Measurements from ENCODE around the gene CDH9. TPM values are rescaled to one million over a fixed set of nuclear protein-coding genes. Genes with fewer than 3 reads are reported as not detected.

The CDH9 gene
- total RNA-seq = not detected

- Mint-ChIP-seq H3K36me3 (ENCODE audit: low read depth) (no peaks in the 10 kb centered on the region), H3K27me3 (ENCODE audit: low read depth) (no peaks in the 10 kb centered on the region), H3K4me1 (ENCODE audit: low read depth) (no peaks in the 10 kb centered on the region), H3K27ac (no peak within 1 kb of the TSS), H3K4me3 (no peak within 1 kb of the TSS), H3K9me3 (peaks cover 3% of the 10 kb centered on the region)
- no peak for DNase-seq
- intact Hi-C loops (cut with micrococcal nuclease) = no loop called here
- CTCF ChIA-PET = no interaction called here
Observed at GRCh38 chr5:27038476-27038875, at the start of gene CDH9. Gene CDH9 (minus strand): TSS chr5:27038586. CDS start chr5:26988333, 50,253 bp downstream.

GRCh38 chr5:27087747-27088146, 49.4 kb upstream of the CDH9 start:
- no peaks in the 10 kb centered on the region for H3K27me3 Mint-ChIP-seq (ENCODE audit: low read depth)
- H3K4me3 Mint-ChIP-seq = no peak overlapping the region
- no peak for DNase-seq
- H3K4me1 Mint-ChIP-seq (ENCODE audit: low read depth) = no peaks in the 10 kb centered on the region
- H3K27ac Mint-ChIP-seq = no peak overlapping the region
- intact Hi-C loops (cut with micrococcal nuclease) = no loop called here
- no peaks in the 10 kb centered on the region for H3K36me3 Mint-ChIP-seq (ENCODE audit: low read depth)
- peaks cover 5% of the 10 kb centered on the region for H3K9me3 Mint-ChIP-seq
- CTCF ChIA-PET = no interaction called here

- no peaks in the 10 kb centered on the region for H3K27me3 Mint-ChIP-seq (ENCODE audit: low read depth)
Observed at GRCh38 chr5:27083449-27084415, 45.3 kb upstream of the CDH9 start.

GRCh38 chr5:27080147-27080546, 41.8 kb upstream of the CDH9 start:
- peaks cover 10% of the 10 kb centered on the region for H3K9me3 Mint-ChIP-seq
- CTCF ChIA-PET = no interaction called here
- H3K4me1 Mint-ChIP-seq (ENCODE audit: low read depth) = no peaks in the 10 kb centered on the region
- no peak overlapping the region for H3K4me3 Mint-ChIP-seq
- H3K27ac Mint-ChIP-seq = no peak overlapping the region
- intact Hi-C loops (cut with micrococcal nuclease) = no loop called here
- no peaks in the 10 kb centered on the region for H3K36me3 Mint-ChIP-seq (ENCODE audit: low read depth)
- DNase-seq = no peak
- H3K27me3 Mint-ChIP-seq (ENCODE audit: low read depth) = no peaks in the 10 kb centered on the region

More at GRCh38 chr5:27083449-27084415, 45.3 kb upstream of the CDH9 start:
- Mint-ChIP-seq H3K36me3 (ENCODE audit: low read depth) (no peaks in the 10 kb centered on the region), H3K27ac (no peak overlapping the region), H3K4me1 (ENCODE audit: low read depth) (no peaks in the 10 kb centered on the region), H3K4me3 (no peak overlapping the region), H3K9me3 (peaks cover 8% of the 10 kb centered on the region)
- CTCF ChIA-PET = no interaction called here
- intact Hi-C loops (cut with micrococcal nuclease) = no loop called here
- DNase-seq = no peak

GRCh38 chr5:27062451-27062850, 24.1 kb upstream of the CDH9 start:
- Mint-ChIP-seq H3K27me3 (ENCODE audit: low read depth) (no peaks in the 10 kb centered on the region), H3K9me3 (peaks cover 3% of the 10 kb centered on the region), H3K4me1 (ENCODE audit: low read depth) (no peaks in the 10 kb centered on the region), H3K36me3 (ENCODE audit: low read depth) (no peaks in the 10 kb centered on the region), H3K27ac (no peak overlapping the region), H3K4me3 (no peak overlapping the region)
- DNase-seq = no peak
- CTCF ChIA-PET = no interaction called here
- intact Hi-C loops (cut with micrococcal nuclease) = no loop called here

- Mint-ChIP-seq H3K9me3 (peaks cover 10% of the 10 kb centered on the region), H3K27me3 (ENCODE audit: low read depth) (no peaks in the 10 kb centered on the region), H3K36me3 (ENCODE audit: low read depth) (no peaks in the 10 kb centered on the region), H3K27ac (no peak overlapping the region), H3K4me1 (ENCODE audit: low read depth) (no peaks in the 10 kb centered on the region), H3K4me3 (no peak overlapping the region)
- intact Hi-C loops (cut with micrococcal nuclease) = no loop called here
- no peak for DNase-seq
- CTCF ChIA-PET = no interaction called here
Observed at GRCh38 chr5:27048510-27048909, 10.1 kb upstream of the CDH9 start.

- Mint-ChIP-seq H3K27me3 (ENCODE audit: low read depth) (no peaks in the 10 kb centered on the region), H3K36me3 (ENCODE audit: low read depth) (no peaks in the 10 kb centered on the region), H3K9me3 (peaks cover 3% of the 10 kb centered on the region), H3K4me1 (ENCODE audit: low read depth) (no peaks in the 10 kb centered on the region), H3K27ac (no peak overlapping the region), H3K4me3 (no peak overlapping the region)
- CTCF ChIA-PET = no interaction called here
- DNase-seq = no peak
- intact Hi-C loops (cut with micrococcal nuclease) = no loop called here
Observed at GRCh38 chr5:27041372-27041771, 3.0 kb upstream of the CDH9 start.

- no peak overlapping the region for H3K27ac Mint-ChIP-seq
- intact Hi-C loops (cut with micrococcal nuclease) = no loop called here
Observed at GRCh38 chr5:27034565-27034964, 3.8 kb downstream of the CDH9 start.

GRCh38 chr5:27026801-27027200, 11.6 kb downstream of the CDH9 start:
- no peak for DNase-seq
- Mint-ChIP-seq H3K27ac (no peak overlapping the region), H3K9me3 (peaks cover 2% of the 10 kb centered on the region), H3K4me1 (ENCODE audit: low read depth) (no peaks in the 10 kb centered on the region), H3K36me3 (ENCODE audit: low read depth) (no peaks in the 10 kb centered on the region), H3K27me3 (ENCODE audit: low read depth) (no peaks in the 10 kb centered on the region), H3K4me3 (no peak overlapping the region)
- intact Hi-C loops (cut with micrococcal nuclease) = no loop called here
- CTCF ChIA-PET = no interaction called here

More at GRCh38 chr5:27034565-27034964, 3.8 kb downstream of the CDH9 start:
- no peak overlapping the region for H3K4me3 Mint-ChIP-seq
- H3K36me3 Mint-ChIP-seq (ENCODE audit: low read depth) = no peaks in the 10 kb centered on the region
- H3K27me3 Mint-ChIP-seq (ENCODE audit: low read depth) = no peaks in the 10 kb centered on the region
- no peaks in the 10 kb centered on the region for H3K4me1 Mint-ChIP-seq (ENCODE audit: low read depth)
- CTCF ChIA-PET = no interaction called here
- no peak for DNase-seq
- peaks cover 1% of the 10 kb centered on the region for H3K9me3 Mint-ChIP-seq

GRCh38 chr5:27026063-27026462, 12.3 kb downstream of the CDH9 start:
- Mint-ChIP-seq H3K4me3 (no peak overlapping the region), H3K27ac (no peak overlapping the region), H3K36me3 (ENCODE audit: low read depth) (no peaks in the 10 kb centered on the region), H3K4me1 (ENCODE audit: low read depth) (no peaks in the 10 kb centered on the region), H3K27me3 (ENCODE audit: low read depth) (no peaks in the 10 kb centered on the region), H3K9me3 (peaks cover 2% of the 10 kb centered on the region)
- DNase-seq = no peak
- intact Hi-C loops (cut with micrococcal nuclease) = no loop called here
- CTCF ChIA-PET = no interaction called here

GRCh38 chr5:27021471-27021870, 16.9 kb downstream of the CDH9 start:
- H3K36me3 Mint-ChIP-seq (ENCODE audit: low read depth) = no peaks in the 10 kb centered on the region

GRCh38 chr5:27020973-27021372, 17.4 kb downstream of the CDH9 start:
- DNase-seq = no peak
- no peak overlapping the region for H3K27ac Mint-ChIP-seq
- H3K36me3 Mint-ChIP-seq (ENCODE audit: low read depth) = no peaks in the 10 kb centered on the region
- H3K27me3 Mint-ChIP-seq (ENCODE audit: low read depth) = no peaks in the 10 kb centered on the region
- H3K4me3 Mint-ChIP-seq = no peak overlapping the region
- no peaks in the 10 kb centered on the region for H3K4me1 Mint-ChIP-seq (ENCODE audit: low read depth)
- H3K9me3 Mint-ChIP-seq = peaks cover 2% of the 10 kb centered on the region
- CTCF ChIA-PET = no interaction called here
- intact Hi-C loops (cut with micrococcal nuclease) = no loop called here

More at GRCh38 chr5:27021471-27021870, 16.9 kb downstream of the CDH9 start:
- Mint-ChIP-seq H3K27ac (no peak overlapping the region), H3K4me3 (no peak overlapping the region), H3K9me3 (peaks cover 2% of the 10 kb centered on the region), H3K27me3 (ENCODE audit: low read depth) (no peaks in the 10 kb centered on the region), H3K4me1 (ENCODE audit: low read depth) (no peaks in the 10 kb centered on the region)
- no peak for DNase-seq
- CTCF ChIA-PET = no interaction called here
- intact Hi-C loops (cut with micrococcal nuclease) = no loop called here

- H3K9me3 Mint-ChIP-seq = peaks cover 2% of the 10 kb centered on the region
- H3K4me1 Mint-ChIP-seq (ENCODE audit: low read depth) = no peaks in the 10 kb centered on the region
- H3K27ac Mint-ChIP-seq = no peak overlapping the region
- H3K4me3 Mint-ChIP-seq = no peak overlapping the region
- DNase-seq = no peak
- no peaks in the 10 kb centered on the region for H3K36me3 Mint-ChIP-seq (ENCODE audit: low read depth)
- CTCF ChIA-PET = no interaction called here
- no peaks in the 10 kb centered on the region for H3K27me3 Mint-ChIP-seq (ENCODE audit: low read depth)
- intact Hi-C loops (cut with micrococcal nuclease) = no loop called here
Observed at GRCh38 chr5:27015758-27016157, 22.6 kb downstream of the CDH9 start.
